IPS DF 6.9 (cell line): ENCODE measurements around the gene CLEC2D.
"Not testable (repeated sequence)": the region's sequence is repeated elsewhere in the genome, so short reads cannot be mapped to it uniquely, and the experiment has no call there.

Source experiments
- DNase-seq: peaks from one replicate; pipeline ENCODE4 v3.0.0-alpha.2; 2013; ENCODE audit warnings: low read depth, low spot score
- H3K27ac ChIP-seq: one replicate; pipeline ENCODE4 v1.5.1; 2013; ENCODE audit warnings: low read length, control low read depth
- H3K27me3 ChIP-seq: 2 replicates; pipeline ENCODE4 v1.6.1; 2013; ENCODE audit warnings: mild to moderate bottlenecking, low read length; ENCODE audit not compliant: control insufficient read depth, insufficient read depth
- H3K36me3 ChIP-seq: 2 replicates; pipeline ENCODE4 v1.6.1; 2013; ENCODE audit warnings: low read length; ENCODE audit not compliant: control insufficient read depth, insufficient read depth
- H3K4me1 ChIP-seq: 2 replicates; pipeline ENCODE4 v1.6.1; 2013; ENCODE audit warnings: low read length; ENCODE audit not compliant: control insufficient read depth, insufficient read depth
- H3K4me3 ChIP-seq: 2 replicates; pipeline ENCODE4 v1.5.1; 2013; ENCODE audit warnings: mild to moderate bottlenecking, low read length
- H3K9me3 ChIP-seq: 2 replicates; pipeline ENCODE4 v1.6.1; 2013; ENCODE audit warnings: low read length, inconsistent platforms; ENCODE audit not compliant: control insufficient read depth, insufficient read depth
- WGBS: extraction: QIAGEN DNeasy Blood & Tissue Kit; methylation state at CpG from one replicate; pipeline ENCODE4 v1.1.7; 2013; ENCODE audit warnings: mixed read lengths, missing lambda C conversion rate; ENCODE audit not compliant: insufficient read length, insufficient coverage; 5-methylcytosine and 5-hydroxymethylcytosine counted together

The CLEC2D gene

DNA sequence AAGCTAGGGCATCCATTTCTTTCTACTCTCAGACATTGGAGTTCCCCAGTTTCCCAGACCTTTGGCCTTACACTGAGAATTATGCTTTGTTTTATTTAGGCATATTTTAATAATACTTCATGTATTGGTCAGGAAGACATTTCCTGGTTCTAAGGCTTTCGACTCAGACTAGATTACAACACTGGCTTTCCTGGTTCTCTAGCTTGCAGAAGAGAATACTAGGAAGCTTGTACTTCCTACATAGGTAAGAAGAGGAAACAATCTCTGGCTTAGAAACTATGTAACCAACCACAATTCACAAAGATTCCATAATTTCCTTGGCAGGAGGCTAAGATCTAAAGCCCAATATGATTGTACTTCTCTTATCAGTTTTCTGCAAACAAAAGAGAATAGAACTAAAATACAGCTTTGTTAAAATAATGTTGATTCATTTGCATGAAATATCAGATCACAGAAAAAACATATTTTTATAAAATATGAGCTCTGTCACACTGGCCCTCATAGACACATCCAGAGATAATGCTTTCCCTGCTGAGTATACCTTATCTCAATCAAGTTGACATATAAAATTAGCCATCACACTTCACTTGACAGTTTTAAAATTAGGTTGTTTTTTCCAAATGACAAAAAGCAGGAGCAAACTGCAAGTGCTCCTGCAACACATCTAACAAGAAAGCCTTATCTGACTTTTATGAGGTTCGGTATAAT, 30.5 kb downstream of the CLEC2D start:
- DNase-seq, result no peak
- Histone ChIP-seq H3K36me3 (no peaks in the 10 kb centered on the region), H3K27me3 (no peaks in the 10 kb centered on the region), H3K4me3 (no peak overlapping the region), H3K9me3 (no peaks in the 10 kb centered on the region), H3K27ac (no peak overlapping the region), H3K4me1 (no peaks in the 10 kb centered on the region)
- no CpG with 5 or more reads among the region's 2 CpGs for WGBS

DNA sequence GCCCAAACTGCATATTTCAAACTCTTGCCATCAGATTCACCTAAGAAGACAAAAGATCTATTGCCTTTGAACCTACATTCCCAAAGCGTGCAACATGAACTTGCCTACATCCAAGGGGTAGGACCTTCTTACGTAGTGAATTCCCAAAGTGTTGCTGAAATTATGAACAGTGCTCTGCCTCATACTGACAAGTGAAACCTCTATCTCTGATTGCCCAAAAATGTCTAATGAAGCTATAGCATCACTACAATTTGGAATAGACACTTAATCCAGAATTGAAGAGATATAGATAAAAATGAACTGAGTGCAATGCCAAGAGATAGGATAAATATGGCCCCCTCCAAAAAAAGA, 31.1 kb downstream of the CLEC2D start:
- Histone ChIP-seq H3K27me3 (no peaks in the 10 kb centered on the region), H3K4me1 (no peaks in the 10 kb centered on the region), H3K36me3 (no peaks in the 10 kb centered on the region), H3K9me3 (no peaks in the 10 kb centered on the region), H3K27ac (no peak overlapping the region), H3K4me3 (no peak overlapping the region)
- DNase-seq, result no peak
- WGBS, result no CpG with 5 or more reads among the region's 2 CpGs

DNA sequence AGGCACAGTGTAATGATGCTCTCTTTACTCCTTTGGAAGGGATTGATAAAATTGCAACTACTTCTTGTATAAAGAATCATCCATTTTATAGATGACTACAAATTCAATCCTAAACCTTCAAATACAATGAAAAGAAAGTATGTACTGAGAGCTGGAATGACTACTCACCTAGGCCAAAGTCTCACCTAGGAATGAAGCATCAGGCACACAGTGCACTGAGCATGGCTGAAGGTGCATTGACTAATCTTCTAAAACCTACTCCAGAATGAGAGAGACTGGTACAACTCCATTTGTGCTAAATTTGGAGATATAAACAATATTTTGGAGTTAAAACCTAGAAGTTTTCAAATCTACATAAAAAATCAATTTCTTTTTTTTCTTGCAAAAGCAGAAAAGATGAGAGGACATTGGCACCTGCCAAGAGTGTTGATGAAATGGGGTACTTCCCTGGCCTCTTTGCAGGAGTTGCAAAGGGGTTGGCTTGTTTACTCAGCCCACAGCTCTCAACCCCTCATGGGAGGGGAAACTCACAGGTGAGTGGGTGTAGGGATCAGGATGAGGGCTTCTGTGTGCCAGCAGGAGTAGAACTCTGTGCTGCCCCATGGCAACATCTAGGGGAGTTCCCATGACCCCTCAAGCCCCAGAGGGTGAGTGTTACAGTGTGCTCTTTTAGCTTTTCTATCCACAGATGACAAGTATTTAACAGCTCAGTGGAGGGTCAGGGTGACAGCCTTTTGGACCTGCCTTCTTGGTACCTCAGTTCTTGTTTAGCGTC, 32.1 kb downstream of the CLEC2D start:
- no peaks in the 10 kb centered on the region for H3K27me3 ChIP-seq
- DNase-seq, result no peak
- no peaks in the 10 kb centered on the region for H3K4me1 ChIP-seq
- no peak overlapping the region for H3K27ac ChIP-seq
- WGBS, result no CpG with 5 or more reads among the region's 1 CpG
- no peaks in the 10 kb centered on the region for H3K36me3 ChIP-seq
- H3K9me3 ChIP-seq, result no peaks in the 10 kb centered on the region
- H3K4me3 ChIP-seq, result no peak overlapping the region

DNA sequence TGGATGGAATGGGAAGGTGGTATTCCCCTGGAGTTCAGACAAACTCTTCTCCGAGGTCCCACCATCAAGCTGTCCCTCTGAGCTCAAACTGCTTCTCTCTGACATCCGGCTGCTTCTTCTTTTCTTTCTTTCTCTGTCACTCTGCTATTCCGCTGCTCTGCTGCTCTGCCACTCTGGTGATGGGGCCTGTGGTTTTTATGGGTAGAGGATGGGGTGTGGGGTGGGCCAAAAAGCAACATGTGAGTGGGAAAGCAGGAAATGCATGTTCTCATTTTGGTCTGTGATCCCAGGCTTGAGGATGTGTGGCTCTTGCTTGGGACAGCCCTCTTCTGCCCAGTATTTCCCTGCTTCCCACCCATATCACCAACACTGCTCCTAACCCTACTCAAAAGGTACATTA, 32.7 kb downstream of the CLEC2D start:
- Histone ChIP-seq H3K27ac (no peak overlapping the region), H3K4me1 (no peaks in the 10 kb centered on the region), H3K4me3 (no peak overlapping the region), H3K9me3 (no peaks in the 10 kb centered on the region), H3K36me3 (no peaks in the 10 kb centered on the region), H3K27me3 (no peaks in the 10 kb centered on the region)
- no CpG with 5 or more reads among the region's 3 CpGs for WGBS
- DNase-seq, result no peak

DNA sequence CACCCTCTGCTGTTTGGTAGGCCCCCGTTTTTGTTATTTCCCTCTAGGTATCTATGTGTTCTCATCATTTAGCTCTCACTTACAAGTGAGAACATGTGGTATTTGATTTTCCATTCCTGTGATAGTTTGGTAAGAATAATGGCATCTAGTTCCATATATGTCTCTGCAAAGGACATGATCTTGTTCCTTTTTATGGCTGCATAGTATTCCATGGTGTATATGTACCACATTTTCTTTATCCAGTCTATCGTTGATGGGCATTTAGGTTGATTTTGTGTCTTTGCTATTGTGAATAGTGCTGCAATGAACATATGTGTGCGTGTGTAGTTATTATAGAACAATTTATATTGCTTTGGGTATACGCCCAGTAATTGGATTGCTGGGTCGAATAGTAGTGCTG, 35.0 kb downstream of the CLEC2D start:
- not testable (repeated sequence) for DNase-seq, H3K36me3 ChIP-seq, H3K27me3 ChIP-seq, H3K27ac ChIP-seq, H3K9me3 ChIP-seq, H3K4me3 ChIP-seq, H3K4me1 ChIP-seq
- WGBS, result no CpG with 5 or more reads among the region's 5 CpGs

DNA sequence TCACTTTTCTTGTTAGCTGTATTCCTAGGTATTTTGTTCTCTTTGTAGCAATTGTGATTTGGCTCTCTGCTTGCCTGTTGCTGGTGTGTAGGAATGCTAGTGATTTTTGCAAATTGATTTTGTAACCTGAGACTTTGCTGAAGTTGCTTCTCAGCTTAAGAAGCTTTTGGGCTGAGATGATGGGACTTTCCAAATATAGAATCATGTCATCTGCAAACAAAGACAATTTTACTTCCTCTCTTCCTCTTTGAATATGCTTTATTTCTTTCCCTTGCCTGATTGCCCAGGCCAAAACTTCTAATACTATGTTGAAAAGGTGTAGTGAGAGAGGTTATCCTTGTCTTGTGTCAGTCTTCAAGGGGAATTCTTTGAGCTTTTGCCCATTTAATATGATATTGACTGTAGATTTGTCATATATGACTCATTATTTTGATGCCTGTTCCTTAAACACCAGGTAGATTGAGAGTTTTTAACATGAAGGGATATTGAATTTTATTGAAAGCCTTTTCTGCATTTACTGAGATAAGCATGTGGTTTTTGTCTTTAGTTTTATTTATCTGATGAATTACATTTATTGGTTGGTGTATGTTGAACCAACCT, 36.7 kb downstream of the CLEC2D start:
- Histone ChIP-seq H3K9me3 (no peaks in the 10 kb centered on the region), H3K36me3 (no peaks in the 10 kb centered on the region), H3K27ac (no peak overlapping the region), H3K4me3 (no peak overlapping the region), H3K4me1 (no peaks in the 10 kb centered on the region), H3K27me3 (no peaks in the 10 kb centered on the region)
- DNase-seq, result no peak

DNA sequence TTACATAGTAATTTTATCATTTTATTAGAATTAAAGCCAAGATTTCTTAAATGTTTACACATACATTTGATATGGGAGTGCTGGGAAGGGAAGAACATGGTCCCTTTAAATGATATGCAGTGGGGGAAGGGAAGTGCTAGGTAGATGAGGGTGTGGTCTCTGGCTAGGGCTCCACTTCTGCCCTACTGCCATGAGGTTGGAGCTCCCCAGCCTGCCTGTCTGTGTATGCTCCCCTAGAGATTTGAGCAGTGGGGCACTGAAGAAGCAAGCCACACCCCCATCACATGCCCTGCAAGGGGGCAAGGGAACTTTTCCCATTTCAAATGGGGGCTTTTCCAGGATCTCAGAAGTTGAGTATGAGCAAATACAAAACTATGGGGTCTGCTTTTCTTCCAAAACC, 37.8 kb downstream of the CLEC2D start:
- Histone ChIP-seq H3K9me3 (no peaks in the 10 kb centered on the region), H3K4me3 (no peak overlapping the region), H3K27me3 (no peaks in the 10 kb centered on the region), H3K36me3 (no peaks in the 10 kb centered on the region), H3K27ac (no peak overlapping the region), H3K4me1 (no peaks in the 10 kb centered on the region)
- DNase-seq, result no peak

DNA sequence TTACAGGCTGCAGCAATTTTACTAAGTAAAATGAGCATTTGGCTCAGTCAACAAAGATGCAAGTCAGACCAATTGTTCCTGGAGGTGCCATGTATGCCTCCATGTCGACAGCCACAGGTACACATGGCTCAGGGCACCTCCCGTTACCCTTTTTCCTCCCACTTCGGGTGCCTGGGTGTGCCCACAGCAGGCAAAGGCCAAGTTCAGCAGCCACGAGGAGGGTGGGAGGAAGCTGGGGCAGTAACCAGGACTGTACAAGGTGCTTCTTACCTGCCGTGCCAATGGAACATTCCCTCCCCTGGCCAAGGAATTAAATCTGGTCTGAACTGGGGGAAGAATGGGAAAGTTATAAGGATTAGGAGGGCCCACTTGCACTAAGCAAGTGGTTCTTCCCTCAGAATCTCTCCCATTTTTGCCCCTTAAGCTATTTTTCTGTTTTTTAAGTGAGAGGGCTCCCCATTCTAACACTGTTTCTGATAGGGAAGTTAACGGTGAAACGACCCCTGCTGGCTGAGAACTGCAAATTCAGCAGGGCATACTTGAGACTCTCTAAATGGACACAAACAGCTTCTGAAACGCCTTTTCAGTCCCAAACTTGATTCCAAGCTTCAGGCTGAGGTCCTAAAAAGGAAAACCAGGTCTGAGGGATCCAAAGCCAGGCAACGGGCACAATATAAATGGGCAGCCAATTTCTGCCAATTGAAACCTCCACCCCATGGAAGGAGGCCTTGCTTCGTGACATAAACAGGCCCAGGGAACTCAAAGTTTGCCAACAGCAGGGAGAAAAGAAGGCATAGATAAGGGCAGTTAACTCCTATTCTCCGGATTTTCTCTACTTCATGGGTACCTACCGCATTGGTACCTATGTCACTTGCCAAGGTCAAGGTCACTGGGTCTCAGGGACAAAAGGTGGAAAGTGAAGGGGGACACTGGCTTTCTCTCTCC, 38.6 kb downstream of the CLEC2D start:
- H3K9me3 ChIP-seq, result no peaks in the 10 kb centered on the region
- no peaks in the 10 kb centered on the region for H3K27me3 ChIP-seq
- no peaks in the 10 kb centered on the region for H3K36me3 ChIP-seq
- H3K27ac ChIP-seq, result no peak overlapping the region
- no CpG with 5 or more reads among the region's 12 CpGs for WGBS
- no peak overlapping the region for H3K4me3 ChIP-seq
- DNase-seq, result peak; percentile 54
- no peaks in the 10 kb centered on the region for H3K4me1 ChIP-seq

DNA sequence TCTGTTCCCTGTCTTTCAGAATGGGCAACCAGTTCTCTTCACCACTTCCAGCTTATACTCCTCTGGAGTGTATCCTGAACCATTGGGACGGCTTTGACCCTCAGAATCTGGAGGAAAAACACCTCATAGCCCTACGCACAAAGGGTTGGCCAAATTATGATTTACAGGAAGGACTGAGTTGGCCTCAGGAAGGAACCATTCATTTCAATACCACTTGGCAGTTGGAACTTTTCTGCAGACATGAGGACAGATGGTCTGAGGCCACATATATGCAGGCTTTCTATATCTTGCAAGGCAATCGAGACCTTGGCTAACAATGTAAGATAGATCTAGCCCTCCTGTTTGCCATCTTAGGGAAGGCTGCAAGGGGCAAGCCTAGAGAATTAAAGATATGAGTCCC, 39.3 kb downstream of the CLEC2D start:
- H3K4me1 ChIP-seq, result no peaks in the 10 kb centered on the region
- WGBS, result no CpG with 5 or more reads among the region's 3 CpGs
- no peak for DNase-seq

DNA sequence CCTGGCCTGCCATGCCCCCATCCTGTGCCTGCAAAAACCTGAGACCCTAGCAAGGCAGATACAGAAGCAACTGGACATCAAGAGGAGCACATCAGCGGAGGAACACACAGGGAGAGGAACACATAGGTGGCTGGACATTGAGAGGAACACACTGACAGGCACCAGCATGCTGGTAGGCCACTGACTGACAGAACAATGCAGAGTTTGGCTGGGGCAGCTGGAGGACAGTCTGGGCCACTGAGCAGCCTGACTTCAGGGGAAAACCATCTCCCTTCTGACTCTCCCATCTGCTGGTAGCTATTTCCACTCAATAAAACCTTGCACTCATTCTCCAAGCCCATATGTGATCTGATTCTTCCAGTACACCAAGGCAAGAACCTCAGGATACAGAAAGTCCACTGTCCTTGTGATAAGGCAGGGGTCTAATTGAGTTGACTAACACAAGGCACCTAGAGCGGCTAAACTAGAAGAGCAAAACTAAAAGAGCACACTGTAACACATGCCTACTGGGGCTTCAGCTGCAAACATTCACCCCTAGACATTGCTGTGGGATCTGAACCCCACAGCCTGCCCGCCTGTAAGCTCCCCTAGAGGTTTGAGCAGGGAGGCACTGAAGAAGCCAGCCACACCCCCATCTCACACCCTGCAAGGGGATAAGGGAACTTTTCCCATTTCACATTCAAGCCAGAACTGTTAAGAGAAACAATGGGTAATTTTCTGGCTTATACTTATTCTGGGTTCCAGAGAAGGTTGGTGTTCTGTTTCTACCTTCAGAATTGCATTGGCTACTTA, 41.3 kb downstream of the CLEC2D start:
- WGBS, result no CpG with 5 or more reads among the region's 3 CpGs
- Histone ChIP-seq H3K27me3 (no peaks in the 10 kb centered on the region), H3K4me3 (no peak overlapping the region), H3K36me3 (no peaks in the 10 kb centered on the region), H3K27ac (no peak overlapping the region), H3K9me3 (no peaks in the 10 kb centered on the region), H3K4me1 (no peaks in the 10 kb centered on the region)
- DNase-seq, result no peak

More for the DNA sequence above, 39.3 kb downstream of the CLEC2D start:
- Histone ChIP-seq H3K36me3 (no peaks in the 10 kb centered on the region), H3K4me3 (no peak overlapping the region), H3K27me3 (no peaks in the 10 kb centered on the region), H3K9me3 (no peaks in the 10 kb centered on the region), H3K27ac (no peak overlapping the region)
